GM10847 (cell line): ENCODE measurements around the gene TOGARAM2.

Experiments used
- POLR2A ChIP-seq: IDR thresholded peaks from 2 replicates; pipeline ENCODE4 v1.6.1; 2011; ENCODE audit not compliant: insufficient read length; ENCODE audit errors: extremely low read depth

The TOGARAM2 gene

GRCh38 chr2:29021886-29022285, 40.8 kb downstream of the TOGARAM2 start:
- TF ChIP-seq POLR2A: no peak

- TF ChIP-seq POLR2A: no peak
These were observed 41.6 kb downstream of the TOGARAM2 start for GRCh38 chr2:29022679-29023078.

GRCh38 chr2:29023188-29023587, 42.1 kb downstream of the TOGARAM2 start:
- TF ChIP-seq POLR2A: no peak

DNA sequence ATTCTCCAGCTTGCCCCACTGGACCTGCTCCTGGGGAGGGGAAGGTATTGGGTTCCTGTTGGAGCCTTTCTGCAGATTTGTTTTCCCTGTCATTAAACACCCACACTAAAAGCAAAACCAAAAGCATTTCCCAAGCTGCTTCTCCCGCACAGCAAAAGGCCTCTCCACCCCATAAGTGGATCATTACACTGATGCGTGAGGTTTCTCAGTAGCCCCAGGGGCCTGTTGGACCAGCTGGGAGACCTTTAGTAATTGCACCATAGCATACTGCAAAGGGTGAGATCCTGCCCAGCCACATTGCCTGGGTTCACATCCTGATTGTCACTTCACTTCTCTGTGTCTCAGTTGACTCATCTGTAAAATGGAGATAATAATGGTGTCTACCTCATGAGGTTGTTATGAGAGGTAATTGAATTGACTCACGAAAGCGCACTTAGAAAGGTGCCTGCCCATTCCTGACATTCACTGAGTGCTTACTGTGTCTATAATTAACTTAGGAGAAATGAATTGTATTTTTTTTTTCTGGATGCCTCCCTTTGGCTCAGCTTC, 43.9 kb downstream of the TOGARAM2 start:
- TF ChIP-seq POLR2A: no peak

GRCh38 chr2:29025711-29026110, 44.6 kb downstream of the TOGARAM2 start:
- no peak for TF ChIP-seq POLR2A

DNA sequence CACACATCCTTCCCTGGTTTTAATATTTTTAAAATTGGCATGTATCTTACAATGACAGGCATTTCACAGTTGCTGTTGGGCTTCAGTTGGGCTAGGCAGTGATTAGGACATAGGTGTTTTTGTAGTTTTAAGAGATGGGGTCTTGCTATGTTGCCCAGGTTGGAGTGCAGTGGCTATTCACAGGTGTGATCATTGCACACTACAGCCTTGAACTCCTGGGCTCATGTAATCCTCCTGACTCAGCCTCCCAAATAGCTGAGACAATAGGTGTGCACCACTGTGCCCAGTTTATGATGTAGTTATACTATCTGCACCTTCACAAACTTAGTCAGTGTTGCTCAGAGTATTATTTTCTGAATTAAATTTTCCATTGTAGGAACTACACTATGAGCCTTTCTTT, 49.9 kb downstream of the TOGARAM2 start:
- TF ChIP-seq POLR2A: no peak

- TF ChIP-seq POLR2A: no peak
These were observed 51.1 kb downstream of the TOGARAM2 start for GRCh38 chr2:29032189-29032588.

GRCh38 chr2:29033172-29033571, 52.1 kb downstream of the TOGARAM2 start:
- TF ChIP-seq POLR2A: no peak

GRCh38 chr2:29033656-29034055, 52.6 kb downstream of the TOGARAM2 start:
- TF ChIP-seq POLR2A: no peak

- TF ChIP-seq POLR2A: no peak
These were observed 54.1 kb downstream of the TOGARAM2 start for GRCh38 chr2:29035016-29035745.

- no peak for TF ChIP-seq POLR2A
These were observed 58.8 kb downstream of the TOGARAM2 start for GRCh38 chr2:29039718-29040480.

- TF ChIP-seq POLR2A: no peak
These were observed 59.5 kb downstream of the TOGARAM2 start for GRCh38 chr2:29040552-29040951.

DNA sequence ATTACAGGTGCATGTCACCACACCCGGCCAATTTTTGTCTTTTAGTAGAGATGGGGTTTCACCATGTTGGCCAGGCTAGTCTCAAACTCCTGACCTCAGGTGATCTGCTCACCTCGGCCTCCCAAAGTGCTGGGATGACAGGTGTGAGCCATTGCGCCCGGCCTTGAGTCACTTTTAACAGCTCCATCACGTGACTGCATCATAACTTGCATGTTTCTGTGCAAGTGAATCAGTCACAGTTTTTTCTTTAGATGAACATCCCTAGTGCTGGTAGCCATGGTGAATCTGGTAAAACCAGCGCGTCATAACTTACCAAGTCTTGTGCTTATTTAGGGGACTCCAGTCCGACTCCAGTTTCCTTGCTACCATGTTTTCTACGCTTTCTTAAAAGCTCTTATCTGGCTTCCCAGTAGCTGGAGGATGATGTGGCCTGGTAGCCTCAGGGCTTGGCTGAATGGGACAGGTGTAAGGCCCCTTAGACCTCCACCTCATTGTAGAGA, 60.1 kb downstream of the TOGARAM2 start:
- TF ChIP-seq POLR2A: no peak

- TF ChIP-seq POLR2A: no peak
These were observed 61.5 kb downstream of the TOGARAM2 start for GRCh38 chr2:29042561-29043075.

- no peak for TF ChIP-seq POLR2A
These were observed 63.4 kb downstream of the TOGARAM2 start for GRCh38 chr2:29044459-29044858.

DNA sequence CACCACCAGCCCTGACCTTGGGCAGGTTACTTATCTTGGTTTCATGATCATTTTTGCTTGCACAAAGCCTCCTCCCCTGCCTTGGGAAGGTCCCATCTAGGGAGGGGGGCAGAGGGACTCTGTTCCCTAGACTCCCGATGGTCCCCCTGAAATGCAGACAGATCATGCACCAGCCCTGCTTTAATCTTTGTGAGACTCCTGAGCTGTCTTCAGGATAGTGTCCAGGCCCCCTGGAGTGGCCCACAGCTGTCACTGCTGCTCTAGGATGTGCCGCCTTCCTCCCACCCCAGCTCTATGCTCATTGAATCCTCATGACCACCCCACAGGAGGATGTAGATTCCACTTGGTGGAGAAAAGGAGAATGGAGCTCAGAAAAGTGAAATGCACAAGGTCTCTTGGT, 65.2 kb downstream of the TOGARAM2 start:
- no peak for TF ChIP-seq POLR2A
